Measurements from ENCODE around the gene GMPS.
"Not testable (repeated sequence)": the region's sequence is repeated elsewhere in the genome, so short reads cannot be mapped to it uniquely, and the experiment has no call there.

DNA sequence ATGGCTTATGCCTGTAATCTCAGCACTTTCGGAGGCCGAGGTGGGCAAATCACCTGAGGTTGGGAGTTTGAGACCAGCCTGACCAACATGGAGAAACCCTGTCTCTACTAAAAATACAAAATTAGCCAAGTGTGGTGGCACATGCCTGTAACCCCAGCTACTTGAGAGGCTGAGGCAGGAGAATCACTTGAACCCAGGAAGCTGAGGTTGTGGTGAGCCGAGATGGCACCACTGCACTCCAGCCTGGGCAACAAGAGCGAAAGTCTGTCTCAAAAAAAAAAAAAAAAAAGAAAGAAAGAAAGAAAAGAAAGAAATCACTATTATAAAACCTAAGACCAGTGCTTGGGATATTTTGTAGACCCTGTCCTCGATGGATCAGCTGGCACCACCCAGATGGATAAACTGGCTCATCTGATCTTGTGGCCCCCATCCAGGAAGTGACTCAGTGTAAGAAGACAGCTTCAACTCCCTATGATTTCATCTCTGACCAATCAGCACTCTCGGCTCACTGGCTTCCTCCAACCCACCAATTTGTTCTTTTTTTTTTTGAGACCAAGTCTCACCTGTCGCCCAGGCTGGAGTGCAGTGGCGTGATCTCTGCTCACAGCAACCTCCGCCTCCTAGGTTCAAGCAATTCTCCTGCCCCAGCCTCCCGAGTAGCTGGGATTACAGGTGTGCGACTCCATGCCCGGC, 8.0 kb upstream of the GMPS start:
- TF ChIP-seq, protein P1, sequence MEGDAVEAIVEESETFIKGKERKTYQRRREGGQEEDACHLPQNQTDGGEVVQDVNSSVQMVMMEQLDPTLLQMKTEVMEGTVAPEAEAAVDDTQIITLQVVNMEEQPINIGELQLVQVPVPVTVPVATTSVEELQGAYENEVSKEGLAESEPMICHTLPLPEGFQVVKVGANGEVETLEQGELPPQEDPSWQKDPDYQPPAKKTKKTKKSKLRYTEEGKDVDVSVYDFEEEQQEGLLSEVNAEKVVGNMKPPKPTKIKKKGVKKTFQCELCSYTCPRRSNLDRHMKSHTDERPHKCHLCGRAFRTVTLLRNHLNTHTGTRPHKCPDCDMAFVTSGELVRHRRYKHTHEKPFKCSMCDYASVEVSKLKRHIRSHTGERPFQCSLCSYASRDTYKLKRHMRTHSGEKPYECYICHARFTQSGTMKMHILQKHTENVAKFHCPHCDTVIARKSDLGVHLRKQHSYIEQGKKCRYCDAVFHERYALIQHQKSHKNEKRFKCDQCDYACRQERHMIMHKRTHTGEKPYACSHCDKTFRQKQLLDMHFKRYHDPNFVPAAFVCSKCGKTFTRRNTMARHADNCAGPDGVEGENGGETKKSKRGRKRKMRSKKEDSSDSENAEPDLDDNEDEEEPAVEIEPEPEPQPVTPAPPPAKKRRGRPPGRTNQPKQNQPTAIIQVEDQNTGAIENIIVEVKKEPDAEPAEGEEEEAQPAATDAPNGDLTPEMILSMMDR (conservative IDR thresholded peaks at IDR 0.05; ENCODE audit: low read length) = not testable (repeated sequence)
- not testable (repeated sequence) for TF ChIP-seq EZH2phosphoT487 (IDR thresholded peaks at IDR 0.05; ENCODE audit: borderline replicate concordance)

Data from Loucy (cell line).